K562 (cell line): ENCODE results near the gene EPHB1. TPM values are rescaled to one million over a fixed set of nuclear protein-coding genes. Genes with fewer than 3 reads are reported as not detected.

Source experiments
- ATAC-seq: fragments of 200-7000 bp; cut with Tn5 transposase; 3 replicates; pipeline ENCODE4 v1.9.1; 2020; ENCODE audit warnings: moderate library complexity
- BruUV-seq: library from RNA; stranded (reverse); fragments of 400-500 nt; replicated peaks from 2 replicates; lab custom pipeline; 2021; lab: Mats Ljungman, UMichigan
- CTCF ChIA-PET: fragments of 300-600 bp; formaldehyde crosslinking; extraction: SDS; loops from one replicate; lab custom pipeline; 2021; ENCODE audit warnings: low intra/inter-chr PET ratio; lab: Yijun Ruan, JAX
- POLR2A ChIA-PET: fragments of 300-600, 350-650 bp; sonication (Branson Sonifier 250); formaldehyde crosslinking; extraction: SDS; loops from one replicate; lab custom pipeline; 2021; ENCODE audit warnings: antibody characterized with exemption, inconsistent platforms; lab: Yijun Ruan, JAX
- DNase-seq, 4 experiments: peaks; one replicate each; pipeline versions ENCODE4 v3.0.0 to v3.0.0-alpha.2; 2011 to 2018; ENCODE audit warnings: low spot score in 3 of 4, mixed read lengths in 3 of 4; ENCODE audit errors: extremely low read depth in 1 of 4
- FAIRE-seq: peaks from 2 replicates; lab custom pipeline; 2011; peaks lifted over from hg19 to GRCh38; lab: Jason Lieb, UNC
- H2AFZ ChIP-seq: 2 replicates; pipeline ENCODE4 v1.6.0; 2011; ENCODE audit warnings: low read depth, low read length, control low read depth, inconsistent platforms
- H3K27ac ChIP-seq: fragments of 200-600 bp; 3 replicates; pipeline ENCODE4 v1.8.0; 2011; ENCODE audit warnings: low read depth, mild to moderate bottlenecking, control low read depth, inconsistent platforms, low read length, moderate library complexity, mixed read lengths; ENCODE audit errors: extremely low read depth
- H3K27me3 ChIP-seq, 2 experiments: fragments of 300-600 bp in 1 of 2; 2 replicates in 1 of 2; 3 replicates in 1 of 2; pipeline versions ENCODE4 v1.6.0 to v1.8.0; 2011; ENCODE audit warnings: inconsistent platforms in 2 of 2, low read length in 2 of 2, mild to moderate bottlenecking in 1 of 2, mixed read lengths in 1 of 2, moderate library complexity in 1 of 2; ENCODE audit not compliant: control insufficient read depth in 2 of 2, insufficient read depth in 2 of 2
- H3K36me3 ChIP-seq: fragments of 300-600 bp; 3 replicates; pipeline ENCODE4 v1.8.0; 2011; ENCODE audit warnings: mild to moderate bottlenecking, low read length, inconsistent platforms; ENCODE audit not compliant: control insufficient read depth, insufficient read depth
- H3K4me1 ChIP-seq, 2 experiments: fragments of 200-600 bp in 1 of 2; replicated peaks in 1 of 2; 2 replicates in 1 of 2; 3 replicates in 1 of 2; pipeline versions ENCODE4 v1.5.1 to v1.8.0; 2011; ENCODE audit warnings: inconsistent platforms in 2 of 2, low read length in 2 of 2, mild to moderate bottlenecking in 1 of 2, mixed read lengths in 1 of 2, moderate library complexity in 1 of 2; ENCODE audit not compliant: control insufficient read depth in 2 of 2, insufficient read depth in 2 of 2
- H3K4me2 ChIP-seq: 2 replicates; pipeline ENCODE4 v1.6.1; 2011; ENCODE audit warnings: low read length, control low read depth, inconsistent platforms, mixed read lengths; ENCODE audit not compliant: insufficient read depth
- H3K4me3 ChIP-seq: fragments of 200-600 bp; sonication (generic), shearing (Covaris generic); 2 replicates; pipeline ENCODE4 v1.5.1; 2016; ENCODE audit warnings: control low read depth, inconsistent platforms
- H3K79me2 ChIP-seq: fragments of 200-600 bp; 3 replicates; pipeline ENCODE4 v1.8.0; 2011; ENCODE audit warnings: low read length, inconsistent platforms; ENCODE audit not compliant: control insufficient read depth, insufficient read depth
- H3K9ac ChIP-seq, 2 experiments: 2 replicates each; pipeline versions ENCODE4 v1.6.0 to v1.6.1; 2011; ENCODE audit warnings: low read depth in 2 of 2, low read length in 2 of 2, control low read depth in 1 of 2, inconsistent platforms in 1 of 2, mild to moderate bottlenecking in 1 of 2, mixed read lengths in 1 of 2; ENCODE audit not compliant: insufficient read depth in 1 of 2
- H3K9me1 ChIP-seq: one replicate; pipeline ENCODE4 v1.6.0; 2011; ENCODE audit warnings: inconsistent platforms, mild to moderate bottlenecking, low read length, moderate library complexity; ENCODE audit not compliant: control insufficient read depth, insufficient read depth
- H3K9me3 ChIP-seq: replicated peaks from 2 replicates; pipeline ENCODE4 v1.5.1; 2011; ENCODE audit warnings: low read depth, low read length, inconsistent platforms; ENCODE audit not compliant: control insufficient read depth, insufficient read depth
- H4K20me1 ChIP-seq: replicated peaks from 2 replicates; pipeline ENCODE4 v1.6.1; 2011; ENCODE audit warnings: low read length, inconsistent platforms, mixed read lengths; ENCODE audit not compliant: control insufficient read depth, insufficient read depth
- CBFA2T3 ChIP-seq: fragments of 450-650 bp; IDR thresholded peaks from 2 replicates; pipeline ENCODE4 v1.6.1; 2017
- HDAC6 ChIP-seq: IDR thresholded peaks from 2 replicates; pipeline ENCODE4 v1.6.1; 2012; ENCODE audit warnings: low read depth, mild to moderate bottlenecking, control low read depth, inconsistent platforms, low read length, moderate library complexity
- HNRNPK ChIP-seq: fragments of 200-400 bp; formaldehyde crosslinking; IDR thresholded peaks from one replicate; pipeline ENCODE4 v1.6.1; 2018; ENCODE audit warnings: mild to moderate bottlenecking, low read depth, low read length; ENCODE audit not compliant: poor library complexity, severe bottlenecking
- LEF1 ChIP-seq: fragments of 450-650 bp; IDR thresholded peaks from 2 replicates; pipeline ENCODE4 v1.6.1; 2016; ENCODE audit warnings: mild to moderate bottlenecking
- MLX ChIP-seq, 2 experiments: fragments of 450-650 bp in 1 of 2; sonication (generic) in 1 of 2; formaldehyde crosslinking; conservative IDR thresholded peaks; 2 replicates each; pipeline versions ENCODE4 v1.4.0 to v1.8.1; 2020 to 2022; ENCODE audit warnings: mild to moderate bottlenecking in 1 of 2, missing genetic modification reagents in 1 of 2
- MTF1 ChIP-seq: fragments of 250-450 bp; sonication (Bioruptor Pico); IDR thresholded peaks from 2 replicates; pipeline ENCODE4 v1.9.0; 2021; ENCODE audit warnings: moderate library complexity, mild to moderate bottlenecking, inconsistent platforms, borderline replicate concordance
- NCOA2 ChIP-seq, 2 experiments: fragments of 450-650 bp; IDR thresholded peaks; 2 replicates each; pipeline ENCODE4 v1.6.1; 2018; ENCODE audit warnings: mild to moderate bottlenecking in 2 of 2, moderate library complexity in 1 of 2; ENCODE audit not compliant: partially characterized antibody in 2 of 2
- ZBTB26 ChIP-seq: fragments of 450-650 bp; formaldehyde crosslinking; IDR thresholded peaks from 2 replicates; pipeline ENCODE4 v1.4.0; 2022; ENCODE audit warnings: missing genetic modification characterization
- ZHX1 ChIP-seq: fragments of 150-350 bp; conservative IDR thresholded peaks from 2 replicates; pipeline ENCODE4 v1.6.1; 2014; ENCODE audit warnings: low read length
- ZNF165 ChIP-seq: fragments of 250-450 bp; sonication (Bioruptor Pico); IDR thresholded peaks from 2 replicates; pipeline ENCODE4 v1.4.0; 2020; ENCODE audit warnings: borderline replicate concordance
- WGBS: fragments of 100-300 bp; shearing (Covaris generic); methylation state at CpG from one replicate; pipeline ENCODE4 v1.1.6; 2016; ENCODE audit warnings: low coverage, mixed read lengths; ENCODE audit not compliant: insufficient coverage; ENCODE audit errors: missing lambda C conversion rate; 5-methylcytosine and 5-hydroxymethylcytosine counted together
- in situ Hi-C: fragments of 300-500 bp; cut with MboI; formaldehyde crosslinking; loops from 4 replicates; pipeline ENCODE4 v1.15.0; 2018; ENCODE audit warnings: inconsistent platforms, mixed read lengths
- intact Hi-C: fragments of 100-400 bp; cut with micrococcal nuclease; formaldehyde crosslinking; loops from 2 replicates; pipeline ENCODE4 v1.14.2; 2022
- polyA plus RNA-seq, 8 experiments: library from polyadenylated mRNA; depleted of rRNA in 4 of 8; stranded (reverse) in 5 of 8; unstranded in 3 of 8; fragments of >200 nt; fragmentation: Nextera tagmentation in 2 of 8; fragmentation: Illumina TruSeq in 1 of 8; extraction: Ambion mirVana in 2 of 8; extraction: Trizol in 1 of 8; gene quantifications; 2 replicates each; pipeline versions ENCODE4 v1.2.1 to v1.2.3, GENCODE V29; 2011 to 2014; ENCODE audit warnings: inconsistent platforms in 1 of 8, missing spikeins in 1 of 8
- total RNA-seq, 7 experiments: library from RNA; depleted of rRNA in 6 of 7; stranded (reverse); fragments of >200 nt in 6 of 7; fragmentation: Illumina TruSeq in 2 of 7; extraction: Trizol in 2 of 7; gene quantifications; 2 replicates each; pipeline versions ENCODE4 v1.2.1 to v1.2.3, GENCODE V29; 2011 to 2021; ENCODE audit warnings: low replicate concordance in 1 of 7

Gene EPHB1
- total and polyA plus RNA-seq, 9 of the 15 experiments (the other 6 are each of a cell fraction or from before 2014, with no cell fraction given), result 0.29 TPM; not detected in 8

GRCh38 chr3:135075157-135075556 is 280.1 kb downstream of the EPHB1 start:
- no peaks in the 10 kb centered on the region for H3K4me1 ChIP-seq
- H3K27ac ChIP-seq, result no peak overlapping the region
- no peaks in the 10 kb centered on the region for H3K9me3 ChIP-seq
- ChIA-PET POLR2A (no interaction called here), CTCF (no interaction called here)
- FAIRE-seq (no peak), DNase-seq (no peak), ATAC-seq (no peak)
- H2AFZ ChIP-seq, result no peak overlapping the region
- no peak overlapping the region for H3K9ac ChIP-seq
- in situ Hi-C loops (no loop called here), intact Hi-C loops (no loop called here)
- TF ChIP-seq HNRNPK, result no peak
- no peaks in the 10 kb centered on the region for H3K9me1 ChIP-seq
- no TSS peak for BruUV-seq
- H3K36me3 ChIP-seq, result no peaks in the 10 kb centered on the region
- no peaks in the 10 kb centered on the region for H4K20me1 ChIP-seq
- no peaks in the 10 kb centered on the region for H3K79me2 ChIP-seq
- H3K27me3 ChIP-seq, result no peaks in the 10 kb centered on the region
- no peak overlapping the region for H3K4me3 ChIP-seq
- no peak overlapping the region for H3K4me2 ChIP-seq
- WGBS, result 0% methylated on average over 2 of the region's 3 CpGs

GRCh38 chr3:135076341-135076740 is 281.3 kb downstream of the EPHB1 start:
- no TSS peak for BruUV-seq
- Histone ChIP-seq H3K79me2 (no peaks in the 10 kb centered on the region), H3K4me1 (no peaks in the 10 kb centered on the region), H3K4me2 (no peak overlapping the region), H3K27ac (no peak overlapping the region), H3K27me3 (no peaks in the 10 kb centered on the region), H3K36me3 (no peaks in the 10 kb centered on the region), H3K9ac (no peak overlapping the region), H2AFZ (no peak overlapping the region), H3K9me1 (no peaks in the 10 kb centered on the region), H3K4me3 (no peak overlapping the region), H3K9me3 (no peaks in the 10 kb centered on the region), H4K20me1 (no peaks in the 10 kb centered on the region)
- no peak for FAIRE-seq
- intact Hi-C loops, result no loop called here
- ATAC-seq, result no peak
- in situ Hi-C loops, result no loop called here
- ChIA-PET CTCF (no interaction called here), POLR2A (no interaction called here)
- DNase-seq, result no peak
- TF ChIP-seq LEF1 (no peak), MLX (CRISPR knock-in tag; conservative IDR thresholded peaks at IDR 0.05) (no peak), CBFA2T3 (no peak), ZNF165 (CRISPR knock-in tag) (no peak), MTF1 (CRISPR knock-in tag) (no peak), HDAC6 (no peak), ZHX1 (no peak), ZBTB26 (no peak), NCOA2 (IDR thresholded peaks at IDR 0.05; ENCODE audit: partially characterized antibody in 2 of 2) (no peak)
